Upper lobe of left lung (tissue), 6 donors: ENCODE data around the gene CRYBG1. TPM values are rescaled to one million over a fixed set of nuclear protein-coding genes. Genes with fewer than 3 reads are reported as not detected.

ENCODE experiments used
- ATAC-seq, 2 donors: fragments of 200-7000 bp; cut with Tn5 transposase; one replicate each; pipeline ENCODE4 v1.9.1; 2022; ENCODE audit warnings: mild to moderate bottlenecking in 2 of 2, moderate library complexity in 2 of 2; ENCODE audit not compliant: low FRiP score in 2 of 2
- DNase-seq, 2 donors: peaks; one replicate each; pipeline ENCODE4 v3.0.0-alpha.2; 2019 to 2020
- H3K27ac ChIP-seq, 4 donors: fragments of 200-600 bp; sonication (generic); one replicate each; pipeline ENCODE4 v1.5.1; 2016 to 2019
- H3K27me3 ChIP-seq, 4 donors: fragments of 200-600 bp; sonication (generic); one replicate each; pipeline ENCODE4 v1.5.1; 2017 to 2019
- H3K36me3 ChIP-seq, 4 donors: fragments of 200-600 bp; sonication (generic); one replicate each; pipeline ENCODE4 v1.5.1; 2016 to 2019
- H3K4me1 ChIP-seq, 4 donors: fragments of 200-600 bp; sonication (generic); one replicate each; pipeline ENCODE4 v1.5.1; 2018 to 2019
- H3K4me3 ChIP-seq, 4 donors: fragments of 200-600 bp; sonication (generic); one replicate each; pipeline ENCODE4 v1.5.1; 2017 to 2019; ENCODE audit warnings: mild to moderate bottlenecking in 2 of 4, moderate library complexity in 1 of 4
- H3K9me3 ChIP-seq, 4 donors: fragments of 200-600 bp; sonication (generic); one replicate each; pipeline ENCODE4 v1.5.1; 2018 to 2019
- CTCF ChIP-seq, 6 experiments: fragments of 450-650 bp in 4 of 6; fragments of 200-600 bp in 2 of 6; sonication (generic) in 2 of 6; IDR thresholded peaks; one replicate each; pipeline ENCODE4 v1.5.1; 2016 to 2019; ENCODE audit warnings: antibody characterized with exemption in 6 of 6
- EP300 ChIP-seq, 4 donors: sonication (generic); formaldehyde crosslinking; IDR thresholded peaks; one replicate each; pipeline ENCODE4 v1.5.1; 2017; ENCODE audit warnings: antibody characterized with exemption in 4 of 4, control low read depth in 2 of 4
- POLR2A ChIP-seq, 4 donors: fragments of 450-650 bp; IDR thresholded peaks; one replicate each; pipeline ENCODE4 v1.5.1; 2016 to 2017; ENCODE audit warnings: antibody characterized with exemption in 4 of 4, mild to moderate bottlenecking in 2 of 4
- POLR2AphosphoS5 ChIP-seq, 2 donors: sonication (generic); formaldehyde crosslinking; IDR thresholded peaks; one replicate each; pipeline ENCODE4 v1.5.1; 2017; ENCODE audit warnings: antibody characterized with exemption in 2 of 2
- WGBS, 2 donors: methylation state at CpG; one replicate each; pipeline ENCODE4 v1.1.5; 2017 to 2018; 5-methylcytosine and 5-hydroxymethylcytosine counted together
- total RNA-seq, 6 donors: library from RNA; depleted of rRNA in 4 of 6; stranded (reverse); fragments of >200 nt in 4 of 6; gene quantifications; one replicate each; pipeline versions ENCODE4 v1.1.0 to v1.2.1, GENCODE V29; 2016 to 2021
- donor health status: DM: no; HTN: no; CAD: no; lungs with moderate emphysema.
- donor health status: DM: no; HTN: yes; CAD: no; lungs with severe emphysema.

Gene CRYBG1
- total RNA-seq, 6 donors from 2014 or later = 17.8 to 35.1 (median 25.5) TPM

DNA sequence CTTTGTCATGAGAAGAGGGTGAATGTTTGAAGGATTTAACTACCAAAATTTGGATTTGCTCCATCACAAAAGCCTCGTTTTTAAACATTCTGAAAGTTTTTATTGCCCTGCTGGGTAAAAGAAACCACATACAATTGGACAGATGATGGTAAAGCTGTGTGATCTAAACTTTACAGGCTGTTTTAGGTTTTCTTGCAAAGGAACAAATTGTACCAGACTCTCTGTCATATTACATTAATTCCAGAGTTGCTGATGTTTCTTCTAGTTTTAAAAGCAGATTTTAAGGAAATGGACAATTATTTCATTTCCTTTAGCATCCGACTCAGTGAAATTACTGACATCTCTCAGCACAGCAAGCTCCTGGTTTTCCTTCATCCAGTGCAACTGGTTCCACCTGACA is 53.2 kb downstream of the CRYBG1 start:
- DNase-seq (no peak), ATAC-seq (no peak)
- Histone ChIP-seq H3K27ac (no peak overlapping the region), H3K27me3 (no peaks in the 10 kb centered on the region), H3K36me3 (no peaks in the 10 kb centered on the region), H3K4me3 (no peak overlapping the region), H3K4me1 (no peaks in the 10 kb centered on the region), H3K9me3 (no peaks in the 10 kb centered on the region)
- TF ChIP-seq POLR2AphosphoS5 (IDR thresholded peaks at IDR 0.05) (no peak), CTCF (IDR thresholded peaks at IDR 0.05) (no peak), EP300 (IDR thresholded peaks at IDR 0.05) (no peak), POLR2A (IDR thresholded peaks at IDR 0.05) (no peak)
- WGBS, 2 donors = 33 to 38% methylated on average over 2 of the region's 2 CpGs

- H3K27me3 ChIP-seq = no peaks in the 10 kb centered on the region
- H3K9me3 ChIP-seq = no peaks in the 10 kb centered on the region
- no peak overlapping the region for H3K27ac ChIP-seq
- ATAC-seq (no peak), DNase-seq (no peak)
- H3K4me1 ChIP-seq = no peaks in the 10 kb centered on the region
- TF ChIP-seq POLR2A (IDR thresholded peaks at IDR 0.05) = no peak
- TF ChIP-seq EP300 (IDR thresholded peaks at IDR 0.05) = no peak
- no peak for TF ChIP-seq POLR2AphosphoS5 (IDR thresholded peaks at IDR 0.05)
- no peak for TF ChIP-seq CTCF (IDR thresholded peaks at IDR 0.05)
- H3K4me3 ChIP-seq = no peak overlapping the region
- WGBS, 2 donors = 81 to 82% methylated on average over 4 of the region's 4 CpGs
- H3K36me3 ChIP-seq = no peaks in the 10 kb centered on the region
Observed at GRCh38 chr6:106415921-106416320, 55.4 kb downstream of the CRYBG1 start.

DNA sequence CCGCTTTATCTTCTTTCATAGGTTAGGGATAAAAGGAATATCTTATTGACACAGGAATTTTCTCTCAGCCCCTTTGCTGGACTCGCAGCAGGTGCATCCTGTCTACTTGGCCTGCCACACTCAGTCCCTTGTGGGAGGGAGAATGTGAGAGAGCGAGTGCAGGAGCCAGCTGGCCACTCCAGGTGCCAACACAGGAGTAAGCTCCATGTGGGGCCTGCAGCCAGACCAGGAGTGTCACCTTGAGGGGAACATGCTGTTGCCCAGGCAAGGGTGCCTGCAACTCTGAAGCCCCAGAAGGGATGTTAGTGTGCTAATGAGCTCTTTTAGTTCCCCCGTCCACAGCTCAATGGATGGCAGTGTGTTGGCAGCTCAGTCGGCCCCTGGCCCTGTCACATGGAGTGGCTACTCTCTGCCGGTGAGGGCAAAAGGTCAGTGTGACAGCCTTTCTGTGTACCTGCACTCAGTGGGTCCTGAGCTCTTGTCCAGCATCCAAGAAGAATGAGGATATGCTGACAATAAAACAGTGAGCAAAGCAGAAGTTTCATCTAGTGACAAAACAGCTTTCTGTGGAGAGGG is 57.1 kb downstream of the CRYBG1 start:
- no peaks in the 10 kb centered on the region for H3K36me3 ChIP-seq
- H3K27me3 ChIP-seq = no peaks in the 10 kb centered on the region
- H3K4me1 ChIP-seq = no peaks in the 10 kb centered on the region
- H3K27ac ChIP-seq = no peak overlapping the region
- DNase-seq = no peak
- H3K4me3 ChIP-seq = no peak overlapping the region
- TF ChIP-seq EP300 (IDR thresholded peaks at IDR 0.05) (no peak), POLR2A (IDR thresholded peaks at IDR 0.05) (no peak), CTCF (IDR thresholded peaks at IDR 0.05) (no peak), POLR2AphosphoS5 (IDR thresholded peaks at IDR 0.05) (no peak)
- 74% methylated on average over 5 to 6 of the region's 6 CpGs for WGBS, 2 donors
- ATAC-seq = peak in 1 of 2 donors; percentile 17
- no peaks in the 10 kb centered on the region for H3K9me3 ChIP-seq

DNA sequence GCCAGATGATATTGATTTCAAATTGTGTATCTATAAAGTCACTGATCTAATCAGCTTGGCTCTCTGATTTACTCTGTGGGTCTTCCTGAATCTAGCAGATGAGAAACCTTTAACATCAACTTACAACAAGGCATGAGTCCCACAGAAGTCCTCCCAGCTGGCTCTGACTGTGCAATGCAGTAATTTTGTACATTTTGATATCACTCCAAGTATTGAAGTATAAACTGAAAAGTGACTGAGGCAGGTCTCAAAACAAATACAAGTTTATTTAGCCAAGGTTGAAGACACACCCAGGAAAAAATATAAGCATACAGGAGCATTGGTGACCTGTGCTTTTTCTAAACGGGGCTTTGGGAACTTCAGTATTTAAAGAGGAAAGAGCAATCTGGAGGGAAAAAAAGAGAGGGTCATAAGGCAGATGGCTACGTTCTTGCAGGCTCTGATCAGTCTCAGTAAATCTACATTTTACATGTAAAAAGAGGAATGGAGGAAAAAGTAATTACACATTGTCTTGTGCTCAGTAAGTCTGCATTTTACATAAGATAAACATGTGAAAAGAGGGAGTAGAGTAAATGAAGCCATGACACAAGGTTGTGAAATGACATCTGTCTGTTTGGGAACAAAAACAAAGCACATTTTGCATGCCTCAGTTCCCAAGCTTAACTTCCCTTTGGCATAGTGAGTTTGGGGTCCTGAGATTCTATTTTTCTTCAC is 59.5 kb downstream of the CRYBG1 start:
- no peak overlapping the region for H3K27ac ChIP-seq
- H3K4me1 ChIP-seq = no peaks in the 10 kb centered on the region
- H3K36me3 ChIP-seq = no peaks in the 10 kb centered on the region
- H3K9me3 ChIP-seq = no peaks in the 10 kb centered on the region
- no peak overlapping the region for H3K4me3 ChIP-seq
- WGBS, 2 donors = 45 to 51% methylated on average over 2 of the region's 2 CpGs
- TF ChIP-seq CTCF (IDR thresholded peaks at IDR 0.05) (no peak), EP300 (IDR thresholded peaks at IDR 0.05) (no peak), POLR2A (IDR thresholded peaks at IDR 0.05) (no peak), POLR2AphosphoS5 (IDR thresholded peaks at IDR 0.05) (no peak)
- no peaks in the 10 kb centered on the region for H3K27me3 ChIP-seq
- no peak for ATAC-seq
- DNase-seq = no peak

GRCh38 chr6:106421496-106421895 is 61.0 kb downstream of the CRYBG1 start:
- TF ChIP-seq EP300 (IDR thresholded peaks at IDR 0.05) (no peak), CTCF (IDR thresholded peaks at IDR 0.05) (no peak), POLR2AphosphoS5 (IDR thresholded peaks at IDR 0.05) (no peak), POLR2A (IDR thresholded peaks at IDR 0.05) (no peak)
- Histone ChIP-seq H3K27me3 (no peaks in the 10 kb centered on the region), H3K4me1 (no peaks in the 10 kb centered on the region), H3K4me3 (no peak overlapping the region), H3K27ac (no peak overlapping the region), H3K36me3 (no peaks in the 10 kb centered on the region), H3K9me3 (no peaks in the 10 kb centered on the region)
- no peak for DNase-seq
- ATAC-seq = no peak
- 93 to 98% methylated on average over 2 of the region's 2 CpGs for WGBS, 2 donors
